Measurements from ENCODE around the gene FRMD4A.

DNA sequence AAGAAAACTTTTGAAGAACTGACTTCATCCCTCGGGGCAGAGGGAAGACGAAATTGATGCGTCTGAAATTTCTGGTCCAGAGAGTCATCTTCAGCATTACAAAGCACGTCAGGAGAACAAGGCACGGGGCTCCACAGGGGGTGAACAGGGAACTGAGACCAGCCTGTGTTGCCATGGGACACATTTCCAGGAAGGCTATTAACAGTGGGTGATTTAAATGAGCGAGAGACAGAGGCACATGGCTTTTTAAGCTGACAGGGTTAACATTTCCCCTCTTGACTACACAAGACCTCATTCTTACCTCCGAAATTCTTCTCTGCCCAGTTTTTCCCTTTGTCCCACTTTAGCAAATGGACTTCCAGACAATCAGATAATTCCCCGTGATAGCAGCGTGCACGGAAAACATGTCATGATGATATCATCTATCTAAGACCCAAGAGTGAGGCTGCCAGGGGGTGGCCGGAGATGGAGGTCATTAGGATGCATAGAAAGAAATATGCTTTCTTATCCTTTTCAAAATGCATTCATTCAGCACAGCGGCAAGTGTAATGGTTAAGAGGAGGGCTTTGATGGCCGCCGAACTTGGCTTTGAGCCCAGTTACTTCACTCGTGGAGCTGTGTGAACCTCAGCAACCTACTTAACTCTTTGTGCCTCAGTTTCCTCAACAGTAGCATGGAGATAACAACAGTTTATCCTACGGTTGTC, 496.0 kb downstream of the FRMD4A start:
- TF ChIP-seq CTCF (IDR thresholded peaks at IDR 0.05): no peak
- TF ChIP-seq POLR2A (IDR thresholded peaks at IDR 0.05): no peak

Data from testis (tissue), 2 donors.